Measurements from ENCODE around the gene WNT7A.
A peak's percentile ranks its signal among the peaks of the same experiment; 100 is the strongest.

WNT7A gene

DNA sequence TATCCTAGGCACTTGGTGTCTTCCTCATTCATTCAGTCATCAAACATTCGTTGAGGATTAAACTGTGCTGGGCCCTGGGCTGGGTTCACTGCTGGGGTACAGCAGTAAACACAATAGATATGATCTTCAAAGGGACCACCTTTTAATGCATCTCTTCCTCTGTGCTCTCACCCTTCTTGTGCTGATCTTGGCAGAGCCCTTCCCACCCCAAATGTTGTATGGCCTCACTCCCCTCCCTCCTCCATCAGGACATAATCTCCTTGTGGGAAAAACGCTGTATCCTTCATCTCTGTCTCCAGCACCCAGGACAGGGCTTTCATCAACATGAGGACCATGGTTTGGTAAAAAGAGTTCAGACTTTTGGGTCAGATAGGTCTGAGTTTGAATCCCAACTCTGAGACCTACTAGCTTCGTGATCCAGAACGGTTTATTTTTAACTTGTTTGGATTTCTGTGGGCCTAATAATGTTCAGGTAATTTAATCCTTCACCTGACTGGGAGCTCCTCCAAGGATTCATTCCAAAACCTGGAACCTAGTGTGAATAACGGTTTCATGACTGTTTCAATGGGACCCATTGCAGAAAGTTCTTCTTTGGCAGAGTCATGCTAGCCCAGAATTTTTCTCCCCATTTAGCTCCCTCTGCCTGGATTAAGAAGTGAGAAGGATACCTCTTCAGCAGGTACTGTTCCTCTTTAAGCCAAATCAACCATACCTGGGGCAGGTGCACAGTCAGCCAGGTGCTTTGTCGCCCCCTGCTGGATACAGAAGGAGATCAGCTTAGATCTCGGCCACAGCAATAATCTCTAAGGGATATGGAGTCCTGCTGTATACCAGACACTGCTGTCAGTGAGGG is 5.2 kb upstream of the WNT7A start:
- peak; percentile 67 for DNase-seq

DNA sequence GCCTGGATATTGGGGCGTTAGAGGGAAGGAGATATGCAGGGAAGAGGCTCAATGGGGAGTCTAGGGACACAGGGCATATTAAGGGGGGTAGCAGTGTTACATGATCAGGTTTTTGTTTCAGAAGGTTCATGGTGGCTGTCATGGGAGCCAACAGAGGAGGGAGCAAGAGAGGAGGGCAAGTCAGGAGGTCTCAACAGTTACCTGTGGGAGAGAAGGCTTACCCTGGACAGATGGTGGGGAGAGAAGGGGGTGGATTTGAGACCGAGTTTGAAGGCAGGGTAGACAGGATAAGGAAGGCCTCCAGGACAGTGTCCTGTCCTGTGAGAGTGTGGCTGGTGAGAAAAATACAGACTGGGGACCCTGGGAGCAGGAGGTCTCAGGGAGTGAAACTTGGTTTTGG is 3.8 kb upstream of the WNT7A start:
- DNase-seq = no peak

DNA sequence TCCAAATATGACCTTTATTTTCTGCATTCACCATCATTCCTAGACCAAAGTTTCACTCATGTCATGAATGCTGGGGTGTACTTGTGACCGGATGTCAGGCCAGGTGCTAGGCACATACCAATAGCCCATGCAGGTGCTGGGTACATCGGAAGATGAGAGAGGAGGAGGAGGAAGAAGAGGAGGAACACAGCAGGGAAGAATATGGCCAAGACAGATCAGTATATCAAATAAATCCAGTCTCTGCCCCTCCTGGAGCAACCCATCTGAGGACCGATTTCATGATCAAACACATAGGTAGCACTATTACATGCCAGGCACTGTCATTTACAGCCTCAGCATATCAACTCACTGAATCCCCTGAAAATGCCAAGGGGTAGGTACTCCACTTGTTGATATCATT is 3.0 kb upstream of the WNT7A start:
- no peak for DNase-seq

DNA sequence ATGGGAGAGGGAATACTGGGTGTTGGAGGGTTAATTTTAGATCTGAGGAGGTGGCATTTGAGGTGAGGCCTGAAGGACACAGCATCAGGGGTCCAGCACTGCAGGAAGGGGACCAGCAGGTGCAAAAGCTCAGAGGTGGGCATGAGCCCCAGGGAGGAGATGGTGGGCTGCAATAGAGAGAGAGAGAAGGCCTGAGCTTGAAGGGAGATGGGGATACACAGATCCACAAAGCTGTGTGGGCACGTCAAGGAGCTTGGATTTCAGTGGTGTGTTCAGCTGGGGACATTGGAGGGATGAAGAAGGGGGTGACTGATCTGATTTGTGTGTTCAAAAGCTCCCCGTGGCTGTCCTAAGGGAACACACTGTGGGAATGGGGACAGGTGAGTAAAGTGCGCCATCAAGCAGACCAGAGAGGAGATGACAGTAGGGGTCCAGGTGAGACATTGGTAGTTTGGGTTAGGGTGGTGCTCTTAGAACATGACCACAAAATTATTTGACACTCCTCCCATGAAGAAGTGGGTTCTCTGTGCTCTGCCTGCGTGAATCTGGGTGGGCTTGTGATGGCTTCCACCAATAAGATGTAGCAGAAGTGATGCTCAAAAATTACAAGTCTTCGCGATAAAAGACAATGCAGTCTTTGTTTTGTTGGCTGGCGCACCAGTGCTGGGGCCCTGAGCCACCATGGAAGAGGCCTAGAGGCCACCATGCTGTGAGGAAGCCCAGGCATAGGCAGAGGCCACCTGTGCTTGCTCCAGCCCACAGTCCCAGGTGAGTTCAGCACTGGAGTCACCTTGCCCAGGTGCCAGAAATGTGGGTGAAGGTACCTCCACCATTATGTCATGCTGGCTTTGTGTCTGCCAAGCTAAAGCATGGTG is 1.9 kb upstream of the WNT7A start:
- no peak for DNase-seq

DNA sequence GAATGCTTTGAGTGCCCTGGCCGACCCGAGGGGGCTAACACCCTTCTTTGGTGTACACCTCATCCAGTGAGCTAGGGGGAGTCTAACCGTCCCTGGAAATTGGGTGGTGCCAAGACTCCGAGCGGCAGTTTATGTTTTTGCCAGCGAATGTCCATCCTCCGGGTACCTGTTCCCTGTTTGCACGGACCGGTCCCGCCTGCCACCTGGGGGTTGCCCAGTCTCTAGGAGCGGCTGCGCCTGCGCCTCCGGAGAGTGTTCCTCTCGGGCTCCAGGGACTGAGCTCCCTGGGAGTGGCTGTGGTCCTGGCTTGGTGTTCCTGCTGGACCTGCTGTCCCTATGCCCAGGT is 913 bp upstream of the WNT7A start:
- no peak for DNase-seq

DNA sequence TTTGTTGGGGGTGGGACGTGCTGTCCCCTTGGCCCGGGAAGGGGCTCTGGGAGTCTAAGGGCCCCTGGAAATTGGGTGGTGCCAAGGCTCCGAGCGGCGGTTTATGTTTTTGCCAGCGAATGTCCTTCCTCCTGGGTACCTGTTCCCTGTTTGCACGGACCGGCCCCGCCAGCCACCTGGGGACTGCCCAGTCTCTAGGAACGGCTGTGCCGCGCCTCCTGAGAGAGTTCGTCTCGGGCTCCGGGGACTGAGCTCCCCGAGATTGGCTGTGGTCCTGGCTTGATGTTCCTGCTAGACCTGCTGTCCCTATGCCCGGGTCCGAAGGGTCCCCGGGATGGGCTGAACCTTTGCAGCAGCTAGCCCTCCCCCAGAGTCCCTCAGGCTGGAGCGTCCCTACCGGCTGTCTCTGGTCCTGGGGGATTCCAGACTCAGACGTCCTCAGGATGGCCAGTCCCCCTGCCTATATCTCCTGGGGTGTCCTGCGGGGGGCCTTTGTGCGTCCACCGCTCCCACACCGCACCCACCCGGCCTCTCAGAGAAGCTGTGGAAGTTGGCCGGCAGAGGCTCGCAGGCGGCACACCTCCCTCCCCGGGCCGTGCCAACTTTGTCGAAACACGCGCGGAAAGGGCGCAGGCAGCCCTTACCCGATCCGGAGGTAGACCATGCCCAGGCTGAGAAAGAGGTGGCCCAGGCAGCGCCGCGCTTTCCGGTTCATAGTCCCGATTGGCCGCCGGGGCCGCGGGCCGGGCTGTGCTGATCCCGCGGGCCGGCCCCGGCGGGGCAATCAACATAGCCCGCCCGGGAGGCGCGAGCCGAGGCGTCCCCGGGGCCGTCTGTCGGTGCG is 547 bp downstream of the WNT7A start:
- DNase-seq = peak; percentile 19

DNA sequence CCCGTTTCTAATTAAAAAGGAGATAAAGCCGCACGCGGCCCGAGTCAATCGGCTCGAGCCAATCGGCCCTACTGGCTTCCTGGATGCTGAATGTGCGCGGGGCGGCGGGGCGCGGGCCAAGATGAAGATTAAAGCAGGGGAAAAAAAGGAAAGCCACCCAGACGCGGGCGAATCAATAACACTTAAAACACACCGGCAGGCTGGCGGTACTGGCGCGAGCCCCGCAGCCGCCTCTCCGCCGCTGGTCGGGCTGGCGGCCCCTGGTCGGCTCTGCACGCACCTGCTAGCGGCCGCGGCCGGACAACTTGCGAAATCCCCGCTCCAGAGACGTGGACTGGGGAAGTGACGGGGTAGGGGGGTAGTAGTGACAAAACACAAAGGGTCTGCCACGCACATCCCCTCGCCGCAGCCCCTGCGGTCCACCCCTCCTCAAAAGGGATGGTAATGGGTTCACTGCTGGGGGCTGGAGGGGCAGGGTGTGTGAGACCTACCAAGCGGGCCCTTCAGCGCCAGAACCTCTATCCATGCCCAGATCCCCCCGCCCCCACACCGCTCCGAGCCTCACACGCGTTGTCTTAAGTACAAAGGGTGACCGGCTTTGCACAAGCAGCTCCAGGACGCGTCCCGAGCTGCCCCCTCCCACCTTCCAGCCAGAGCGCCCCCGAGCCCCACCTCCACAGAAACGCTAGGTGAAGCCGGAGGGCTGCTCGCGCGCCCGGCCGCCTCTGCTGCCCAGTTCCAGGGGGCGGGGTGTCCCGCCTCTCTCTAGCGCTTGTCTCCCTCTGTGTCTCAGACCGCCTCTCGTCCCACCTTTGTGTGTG is 1.4 kb downstream of the WNT7A start:
- no peak for DNase-seq

DNA sequence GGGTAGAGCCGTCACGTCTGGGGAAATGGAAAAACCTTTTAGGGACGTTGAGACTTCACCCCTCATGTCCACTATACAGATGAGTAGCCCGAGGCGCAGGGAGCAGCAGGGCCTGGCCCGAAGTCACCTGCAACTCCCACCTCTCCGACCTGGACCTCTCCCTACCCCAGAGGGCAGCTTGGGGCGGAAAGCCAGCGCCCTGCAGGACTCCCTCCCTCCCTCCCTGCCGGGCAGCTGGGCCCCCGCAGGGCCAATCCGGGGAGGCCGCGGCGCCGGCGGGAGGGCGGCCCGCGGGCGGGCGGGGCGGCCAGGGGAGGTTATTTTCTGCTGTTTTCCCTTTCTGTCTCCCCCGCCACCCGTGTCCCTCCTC is 2.0 kb downstream of the WNT7A start:
- no peak for DNase-seq

DNA sequence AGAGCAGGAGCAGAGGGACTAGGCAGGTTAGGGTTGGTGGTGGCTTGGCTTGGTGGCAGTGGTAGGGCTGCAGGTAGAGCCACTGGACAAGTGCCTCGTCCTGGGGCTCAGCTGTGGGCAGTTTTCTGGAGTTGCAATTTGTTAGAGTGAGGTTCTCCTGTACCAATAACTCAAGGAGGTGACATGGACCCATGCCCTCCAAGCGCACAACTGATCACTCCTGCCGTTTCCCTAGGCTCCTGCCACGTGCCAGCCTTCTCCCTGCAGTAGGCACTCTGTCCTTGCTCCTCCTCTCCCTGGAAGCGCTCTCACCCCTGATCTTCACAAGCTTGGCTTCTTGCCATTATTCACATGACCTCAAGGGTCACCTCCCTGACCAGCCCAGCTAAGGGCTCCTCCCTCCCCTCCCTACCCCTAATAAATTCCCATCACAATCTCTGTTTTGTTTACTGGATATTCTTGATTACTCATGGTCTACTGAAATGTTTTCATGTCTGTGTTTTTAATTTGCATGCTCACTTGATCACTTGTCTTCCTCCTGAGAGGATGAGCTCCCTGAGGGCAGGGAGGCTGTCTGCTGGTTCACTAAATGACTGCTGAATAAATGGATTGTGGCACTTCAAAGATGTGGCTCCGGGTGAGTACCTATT is 3.3 kb downstream of the WNT7A start:
- no peak for DNase-seq

DNA sequence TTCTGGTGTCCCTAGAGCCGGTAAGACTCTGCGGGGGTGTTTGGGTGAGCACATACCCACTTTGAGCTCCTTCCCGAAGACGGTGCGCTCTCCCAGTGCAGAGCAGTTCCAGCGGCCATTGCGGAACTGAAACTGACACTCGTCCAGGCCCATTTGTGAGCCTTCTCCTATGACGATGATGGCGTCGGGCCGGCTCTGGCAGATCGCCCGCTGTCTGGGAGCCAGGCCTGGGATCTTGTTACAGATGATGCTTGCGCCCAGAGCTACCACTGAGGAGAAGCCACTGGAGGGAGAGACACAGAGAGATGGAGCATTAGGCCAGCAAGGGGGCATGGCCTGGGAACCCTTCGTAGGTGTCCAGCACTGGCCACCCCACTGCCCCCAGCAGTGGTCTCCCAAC is 5.0 kb downstream of the WNT7A start:
- no peak for DNase-seq

DNA sequence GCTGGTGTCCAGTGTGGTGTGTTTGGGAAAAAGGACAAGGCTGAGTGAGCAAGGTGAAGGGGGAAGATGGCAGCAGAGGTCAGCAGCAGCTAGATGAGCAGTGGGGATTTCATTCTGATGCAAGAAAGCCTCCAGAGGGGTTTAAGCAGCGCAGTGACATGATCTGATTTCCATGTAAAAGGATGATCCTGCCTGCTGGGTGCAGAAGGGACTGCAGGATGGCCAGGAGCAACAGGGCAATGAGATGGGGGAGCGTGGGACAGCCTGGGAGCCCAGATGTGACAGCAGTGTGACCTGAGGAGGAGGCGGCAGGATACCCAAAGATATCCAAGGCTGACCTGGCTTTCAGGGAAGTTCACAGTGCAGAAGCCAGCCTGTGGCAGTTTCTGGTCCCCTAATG is 6.1 kb downstream of the WNT7A start:
- no peak for DNase-seq

DNA sequence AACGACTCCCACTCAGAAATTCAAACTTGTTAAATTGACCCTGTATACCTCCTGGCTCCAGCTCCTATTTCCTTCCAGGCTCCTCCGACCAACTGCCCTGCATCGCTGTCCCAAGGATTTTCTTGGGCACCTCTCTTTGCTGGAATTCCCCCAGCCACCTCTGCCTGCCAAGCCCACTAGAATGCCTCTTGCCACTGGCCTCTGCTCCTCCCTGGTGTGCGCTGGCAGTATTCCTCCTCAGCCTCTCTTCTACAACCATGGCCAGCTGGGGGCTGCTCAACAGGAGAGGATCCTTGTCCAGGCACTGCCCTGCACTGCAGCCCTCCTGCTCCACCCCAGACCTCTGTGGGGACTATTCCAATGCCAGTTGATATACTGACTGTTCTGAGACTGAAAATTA is 7.4 kb downstream of the WNT7A start:
- DNase-seq = no peak

DNA sequence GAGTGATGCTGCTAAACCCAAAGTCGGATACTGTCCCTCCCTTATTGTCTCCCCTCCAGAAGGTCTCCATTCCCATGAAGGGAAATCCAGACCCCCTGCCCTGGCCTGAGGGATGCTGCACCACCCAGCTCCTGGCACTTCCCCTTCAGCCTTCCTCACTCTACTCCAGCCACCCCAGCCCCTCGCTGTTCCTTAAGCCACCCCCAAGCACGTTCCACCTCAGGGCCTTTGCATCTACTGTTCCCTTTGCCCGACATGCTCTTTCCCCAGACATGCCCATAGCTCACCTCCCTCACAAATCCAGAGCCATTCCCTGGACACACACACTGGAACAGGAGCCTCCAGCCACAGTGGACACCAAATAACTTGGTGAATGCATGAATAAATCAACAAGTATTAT is 8.1 kb downstream of the WNT7A start:
- no peak for DNase-seq

DNA sequence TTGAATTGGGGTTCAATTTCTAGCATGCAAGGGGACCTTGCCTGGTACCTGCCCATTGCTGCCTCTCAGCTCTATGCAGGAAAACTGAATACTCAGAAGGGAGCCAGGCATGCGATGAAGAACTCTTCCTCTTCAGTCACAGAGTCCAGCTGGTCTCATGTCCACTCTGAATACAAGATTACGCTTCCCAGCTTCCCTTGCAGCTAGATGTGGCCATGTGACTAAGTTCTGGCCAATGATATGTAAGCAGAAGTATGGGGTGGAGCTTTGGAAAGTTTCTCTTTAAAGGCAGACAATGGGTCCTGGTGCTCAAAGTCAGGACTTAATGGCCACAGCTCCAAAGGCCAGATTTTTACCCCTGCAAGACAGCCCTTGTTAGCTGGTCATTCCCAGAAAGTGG is 9.0 kb downstream of the WNT7A start:
- DNase-seq = no peak

DNA sequence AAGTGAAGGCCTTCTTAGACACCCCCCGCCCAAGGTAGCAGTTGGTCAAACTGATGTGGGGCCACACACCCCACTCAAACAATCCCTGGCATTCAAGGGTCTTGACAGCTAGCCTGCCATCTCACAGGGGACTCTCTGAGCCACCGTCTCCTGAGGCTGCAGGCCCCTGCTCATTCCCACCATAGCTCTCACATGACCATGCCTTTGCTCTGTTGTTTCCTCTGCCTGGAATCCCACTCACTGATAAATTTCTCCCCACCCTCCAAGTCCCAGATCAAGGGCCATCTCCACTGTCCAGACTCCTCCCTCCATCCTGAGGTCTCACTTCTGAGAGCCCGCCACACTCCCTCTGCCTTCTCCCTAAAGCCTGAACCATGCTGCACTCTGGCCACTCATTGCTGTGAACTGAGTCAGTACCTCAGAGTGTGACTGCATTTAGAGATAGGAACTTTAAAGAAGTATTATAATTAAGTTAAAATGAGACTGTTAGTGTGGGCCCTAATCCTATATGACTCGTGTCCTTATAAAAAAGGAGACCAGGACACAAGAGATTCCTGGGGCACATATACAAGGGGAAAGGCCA is 10.0 kb downstream of the WNT7A start:
- DNase-seq = no peak

DNA sequence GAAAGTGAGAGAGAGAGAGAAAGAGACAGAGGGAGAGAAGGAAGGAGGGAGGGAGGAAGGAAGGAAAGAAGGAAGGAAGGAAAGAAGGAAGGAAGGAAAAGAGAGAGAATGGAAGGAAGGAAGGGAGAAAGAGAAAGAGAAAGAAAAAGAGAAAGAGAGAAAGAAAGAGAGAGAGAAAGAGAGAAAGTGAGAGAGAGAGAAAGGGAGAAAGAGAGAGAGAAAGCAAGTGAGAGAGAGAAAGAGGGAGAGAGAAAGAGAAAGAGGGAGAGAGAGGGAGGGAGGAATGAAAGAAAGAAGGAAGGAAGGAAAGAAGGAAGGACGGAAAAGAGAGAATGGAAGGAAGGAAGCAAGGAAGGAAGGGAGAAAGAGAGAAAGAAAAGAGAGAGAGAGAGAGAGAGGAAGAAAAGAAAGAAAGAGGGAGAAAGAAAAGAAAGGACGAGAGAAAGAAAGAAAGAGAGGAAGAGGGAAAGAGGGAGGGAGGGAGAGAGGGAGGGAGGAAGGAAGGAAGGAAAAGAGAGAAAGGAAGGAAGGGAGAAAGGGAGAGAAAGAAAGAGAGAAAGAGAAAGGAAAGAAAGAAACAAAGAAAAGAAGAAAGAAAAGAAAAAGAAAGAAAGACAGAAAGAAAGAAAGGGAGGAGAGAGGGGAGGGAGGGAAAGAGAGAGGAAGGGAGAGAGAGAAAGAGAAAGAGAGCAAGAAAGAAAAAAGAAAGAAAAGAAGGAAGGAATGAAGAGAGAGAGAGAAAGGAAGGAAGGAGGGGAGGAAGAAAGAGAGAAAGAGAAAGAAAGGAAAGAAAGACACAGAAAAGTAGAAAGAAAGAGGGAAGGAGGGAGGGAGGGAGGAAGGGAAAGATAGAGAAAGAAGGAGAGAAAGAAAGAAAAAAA is 10.8 kb downstream of the WNT7A start:
- no peak for DNase-seq

DNA sequence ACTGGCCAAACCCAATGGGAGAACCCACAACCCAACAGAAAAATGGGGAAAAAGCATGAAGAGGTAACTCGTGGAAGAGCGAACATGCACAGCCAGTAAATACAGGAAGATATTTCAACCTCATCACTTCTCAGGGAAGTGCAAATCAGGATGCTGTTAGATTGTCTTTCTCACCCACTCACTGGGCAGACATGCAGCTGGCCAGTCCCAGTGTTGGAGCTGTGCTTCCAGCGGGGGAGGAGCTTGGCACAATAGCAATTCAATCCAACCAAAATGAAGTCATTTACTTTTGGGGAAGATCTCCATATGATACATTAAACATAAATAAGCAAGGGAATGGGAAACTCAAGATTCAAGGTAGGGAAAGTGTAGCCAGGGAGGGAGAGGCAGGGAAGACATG is 12.1 kb downstream of the WNT7A start:
- no peak for DNase-seq

DNA sequence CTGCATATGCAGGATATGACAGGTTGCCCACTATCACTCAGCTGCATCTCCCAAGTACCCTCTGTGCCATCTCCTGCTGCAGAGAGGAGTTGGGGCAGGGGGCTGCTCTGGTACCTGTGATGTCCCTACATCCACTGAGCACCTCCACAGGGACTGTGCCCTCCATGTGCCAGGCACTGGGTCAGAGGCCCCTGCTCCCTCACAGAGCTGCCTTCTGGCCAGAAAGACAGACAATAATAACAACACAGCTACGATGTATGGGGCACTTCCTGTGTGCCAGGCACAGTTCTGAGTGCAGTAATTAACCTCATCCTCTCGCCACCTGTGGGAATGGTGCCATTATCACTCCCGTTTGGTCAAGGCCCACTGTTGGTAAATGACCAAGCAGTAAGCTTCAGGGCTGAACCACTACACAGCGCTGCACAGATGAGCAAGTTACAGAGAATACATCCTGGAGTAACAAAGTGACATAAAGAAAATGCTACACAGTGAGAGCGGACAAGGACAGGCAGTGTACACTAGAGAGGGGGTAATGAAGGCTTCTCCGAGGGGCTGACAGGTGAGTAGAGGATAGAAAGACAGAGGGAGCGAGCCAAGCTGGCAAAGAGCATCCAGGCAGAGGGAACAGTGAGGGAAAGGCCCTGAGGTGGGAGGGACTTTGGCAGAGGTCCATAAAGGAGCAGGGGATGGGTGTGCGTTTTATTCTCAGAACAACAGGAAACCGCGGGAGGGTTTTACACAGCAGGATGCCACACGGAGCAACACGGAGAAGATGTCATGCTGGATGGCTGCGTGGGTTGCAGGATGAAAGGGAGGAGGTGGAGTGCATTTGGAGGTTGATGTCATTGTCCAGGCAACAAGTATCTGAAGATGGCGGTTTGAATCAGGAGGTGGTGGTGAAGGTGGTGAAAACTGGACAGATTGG is 13.6 kb downstream of the WNT7A start:
- peak; percentile 26 for DNase-seq

DNA sequence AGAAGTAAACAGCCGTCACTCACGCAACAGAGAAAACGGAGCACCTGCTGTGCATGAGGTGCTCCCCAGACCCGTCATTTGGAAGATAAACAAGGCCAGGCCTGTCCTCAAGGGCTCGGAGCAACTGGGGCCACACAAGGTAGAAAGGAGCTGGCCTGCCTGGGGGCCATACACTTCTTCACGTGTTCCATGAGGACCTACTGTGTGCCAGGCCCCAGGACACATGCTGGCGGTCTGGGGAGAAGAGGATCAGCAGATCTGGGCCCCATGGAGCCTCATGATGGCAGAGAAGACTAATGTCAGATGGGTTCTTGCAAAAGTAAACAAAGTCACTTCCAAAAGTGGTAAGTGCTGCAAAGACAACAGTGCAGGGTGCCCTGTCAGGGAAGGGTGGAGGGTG is 14.3 kb downstream of the WNT7A start:
- DNase-seq = no peak
